ENCODE results near the gene ZER1.

ZER1 gene

DNA sequence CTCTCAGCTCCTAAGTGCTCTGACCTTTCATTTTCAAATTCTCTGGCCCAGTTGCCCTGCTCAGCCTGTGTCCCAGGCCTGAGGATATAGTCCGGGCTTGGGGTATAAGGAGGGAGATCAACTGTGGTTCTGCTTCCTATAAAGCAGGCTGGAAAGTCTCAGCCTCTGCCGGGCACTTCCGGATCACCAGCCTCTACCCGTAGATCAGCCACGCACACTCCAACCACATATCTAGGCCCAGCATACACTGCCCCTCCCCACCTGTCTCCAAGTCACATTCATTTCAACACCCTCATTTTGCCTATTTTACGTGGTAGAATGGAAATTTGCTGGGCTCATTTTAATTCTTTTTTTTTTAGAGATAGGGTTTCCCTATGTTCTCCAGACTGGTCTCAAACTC lies 3.1 kb downstream of the ZER1 start:
- Histone ChIP-seq H3F3A (ENCODE audit: insufficient read depth, low read length) (peaks cover 8% of the 10 kb centered on the region; the same call in 1 of the 2 replicates), H3K27me3 (replicated peaks; ENCODE audit: insufficient read depth, low read length) (no peaks in the 10 kb centered on the region), H3K4me3 (ENCODE audit: low read length) (no peak overlapping the region), H3K36me3 (replicated peaks; ENCODE audit: insufficient read depth, low read length) (no peaks in the 10 kb centered on the region), H3K9ac (ENCODE audit: low read length) (no peak overlapping the region), H3K9me3 (replicated peaks; ENCODE audit: insufficient read depth, low read length) (no peaks in the 10 kb centered on the region), H2AFZ (ENCODE audit: low read length) (no peak overlapping the region), H3K79me2 (ENCODE audit: low read length) (peaks cover 20% of the 10 kb centered on the region), H4K20me1 (ENCODE audit: insufficient read depth, low read length) (no peaks in the 10 kb centered on the region), H3K9me2 (replicated peaks; ENCODE audit: insufficient read depth, low read length) (no peaks in the 10 kb centered on the region), H3K4me1 (ENCODE audit: low read length) (peaks cover 5% of the 10 kb centered on the region), H3K4me2 (ENCODE audit: low read depth, low read length) (no peak overlapping the region), H3K27ac (ENCODE audit: low read length) (no peak overlapping the region)
- TF ChIP-seq EZH2phosphoT487 (IDR thresholded peaks at IDR 0.05; ENCODE audit: low read length) (no peak), EZH2 (optimal IDR thresholded peaks at IDR 0.05; ENCODE audit: low read depth, low read length) (no peak)
- TF ChIP-seq, protein P1, sequence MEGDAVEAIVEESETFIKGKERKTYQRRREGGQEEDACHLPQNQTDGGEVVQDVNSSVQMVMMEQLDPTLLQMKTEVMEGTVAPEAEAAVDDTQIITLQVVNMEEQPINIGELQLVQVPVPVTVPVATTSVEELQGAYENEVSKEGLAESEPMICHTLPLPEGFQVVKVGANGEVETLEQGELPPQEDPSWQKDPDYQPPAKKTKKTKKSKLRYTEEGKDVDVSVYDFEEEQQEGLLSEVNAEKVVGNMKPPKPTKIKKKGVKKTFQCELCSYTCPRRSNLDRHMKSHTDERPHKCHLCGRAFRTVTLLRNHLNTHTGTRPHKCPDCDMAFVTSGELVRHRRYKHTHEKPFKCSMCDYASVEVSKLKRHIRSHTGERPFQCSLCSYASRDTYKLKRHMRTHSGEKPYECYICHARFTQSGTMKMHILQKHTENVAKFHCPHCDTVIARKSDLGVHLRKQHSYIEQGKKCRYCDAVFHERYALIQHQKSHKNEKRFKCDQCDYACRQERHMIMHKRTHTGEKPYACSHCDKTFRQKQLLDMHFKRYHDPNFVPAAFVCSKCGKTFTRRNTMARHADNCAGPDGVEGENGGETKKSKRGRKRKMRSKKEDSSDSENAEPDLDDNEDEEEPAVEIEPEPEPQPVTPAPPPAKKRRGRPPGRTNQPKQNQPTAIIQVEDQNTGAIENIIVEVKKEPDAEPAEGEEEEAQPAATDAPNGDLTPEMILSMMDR (IDR thresholded peaks at IDR 0.05; ENCODE audit: low read length): no peak
- no peak for DNase-seq

DNA sequence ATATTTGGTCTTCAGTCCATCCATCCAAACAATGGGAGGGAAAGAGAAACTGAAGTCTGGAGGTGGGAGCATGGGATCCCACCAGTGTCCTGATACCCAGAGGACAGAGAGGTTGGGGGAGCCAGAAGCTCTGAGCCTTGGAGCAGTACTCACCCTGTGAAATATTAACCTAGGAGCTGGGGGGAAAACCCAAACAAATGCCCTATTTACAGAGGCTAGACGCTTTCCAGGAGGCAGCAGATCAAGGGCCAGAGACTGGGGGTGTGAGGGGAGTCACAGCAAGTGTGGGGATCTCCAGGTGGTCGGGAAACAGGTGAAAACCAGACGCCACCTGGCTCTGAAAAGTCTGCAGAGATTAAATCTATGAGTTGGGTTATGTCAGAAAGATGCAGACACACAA lies 6.2 kb downstream of the ZER1 start:
- H4K20me1 ChIP-seq (ENCODE audit: insufficient read depth, low read length): no peaks in the 10 kb centered on the region
- H3K27ac ChIP-seq (ENCODE audit: low read length): no peak overlapping the region
- no peak overlapping the region for H3K9ac ChIP-seq (ENCODE audit: low read length)
- no peaks in the 10 kb centered on the region for H3F3A ChIP-seq (ENCODE audit: insufficient read depth, low read length)
- H3K9me2 ChIP-seq (replicated peaks; ENCODE audit: insufficient read depth, low read length): no peaks in the 10 kb centered on the region
- H3K4me2 ChIP-seq (ENCODE audit: low read depth, low read length): no peak overlapping the region
- H3K9me3 ChIP-seq (replicated peaks; ENCODE audit: insufficient read depth, low read length): no peaks in the 10 kb centered on the region
- no peak overlapping the region for H3K4me3 ChIP-seq (ENCODE audit: low read length)
- no peaks in the 10 kb centered on the region for H3K27me3 ChIP-seq (replicated peaks; ENCODE audit: insufficient read depth, low read length)
- peaks cover 2% of the 10 kb centered on the region for H3K4me1 ChIP-seq (ENCODE audit: low read length)
- peaks cover 9% of the 10 kb centered on the region for H3K79me2 ChIP-seq (ENCODE audit: low read length)
- H3K36me3 ChIP-seq (replicated peaks; ENCODE audit: insufficient read depth, low read length): no peaks in the 10 kb centered on the region
- TF ChIP-seq, protein P1 (IDR thresholded peaks at IDR 0.05; ENCODE audit: low read length): no peak
- TF ChIP-seq EZH2phosphoT487 (IDR thresholded peaks at IDR 0.05; ENCODE audit: low read length) (no peak), EZH2 (optimal IDR thresholded peaks at IDR 0.05; ENCODE audit: low read depth, low read length) (no peak)
- DNase-seq: no peak
- H2AFZ ChIP-seq (ENCODE audit: low read length): no peak overlapping the region

DNA sequence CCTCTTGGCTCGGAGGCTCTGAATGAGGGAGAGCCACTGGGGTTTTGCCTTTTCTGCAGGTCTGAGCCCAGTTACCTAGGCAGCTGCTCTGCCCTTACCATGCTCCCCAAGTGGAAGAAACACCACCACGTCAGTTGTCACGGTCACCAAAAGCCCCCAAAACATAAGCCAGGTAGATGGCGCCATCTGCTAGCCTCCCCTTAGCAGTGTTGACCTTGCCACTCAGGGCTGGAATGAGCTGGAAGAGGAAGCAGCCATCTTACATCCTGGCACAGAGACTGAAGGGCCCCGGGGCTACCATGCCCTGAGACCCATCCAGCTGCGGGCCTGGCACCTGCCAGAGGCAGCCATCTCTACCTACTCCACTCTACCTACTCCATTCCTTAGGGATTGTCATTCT lies 7.4 kb downstream of the ZER1 start:
- no peak overlapping the region for H3K9ac ChIP-seq (ENCODE audit: low read length)
- H3K4me2 ChIP-seq (ENCODE audit: low read depth, low read length): no peak overlapping the region
- DNase-seq: no peak
- no peaks in the 10 kb centered on the region for H3K27me3 ChIP-seq (replicated peaks; ENCODE audit: insufficient read depth, low read length)
- no peaks in the 10 kb centered on the region for H4K20me1 ChIP-seq (ENCODE audit: insufficient read depth, low read length)
- no peaks in the 10 kb centered on the region for H3K9me2 ChIP-seq (replicated peaks; ENCODE audit: insufficient read depth, low read length)
- H3K36me3 ChIP-seq (replicated peaks; ENCODE audit: insufficient read depth, low read length): no peaks in the 10 kb centered on the region
- no peaks in the 10 kb centered on the region for H3K4me1 ChIP-seq (ENCODE audit: low read length)
- H3K9me3 ChIP-seq (replicated peaks; ENCODE audit: insufficient read depth, low read length): no peaks in the 10 kb centered on the region
- H3F3A ChIP-seq (ENCODE audit: insufficient read depth, low read length): no peaks in the 10 kb centered on the region
- H3K79me2 ChIP-seq (ENCODE audit: low read length): no peaks in the 10 kb centered on the region
- H3K27ac ChIP-seq (ENCODE audit: low read length): no peak overlapping the region
- H3K4me3 ChIP-seq (ENCODE audit: low read length): no peak overlapping the region
- no peak for TF ChIP-seq EZH2phosphoT487 (IDR thresholded peaks at IDR 0.05; ENCODE audit: low read length)
- TF ChIP-seq EZH2 (optimal IDR thresholded peaks at IDR 0.05; ENCODE audit: low read depth, low read length): no peak
- TF ChIP-seq, protein P1 (IDR thresholded peaks at IDR 0.05; ENCODE audit: low read length): no peak
- H2AFZ ChIP-seq (ENCODE audit: low read length): no peak overlapping the region
